DOHH2 (cell line): ENCODE measurements around the gene CAPG.

Experiments used
- EZH2phosphoT487 ChIP-seq: fragments of 200-600 bp; sonication (generic); IDR thresholded peaks from 2 replicates; pipeline ENCODE4 v1.6.1; 2017; ENCODE audit warnings: borderline replicate concordance, mild to moderate bottlenecking, antibody characterized with exemption, low read length, moderate library complexity, mixed read lengths
- TF ChIP-seq, protein P1 (sequence below): fragments of 200-600 bp; sonication (generic); IDR thresholded peaks from one replicate; pipeline ENCODE4 v1.5.1; 2014; ENCODE audit warnings: antibody characterized with exemption, mild to moderate bottlenecking, low read depth, low read length; ENCODE audit not compliant: poor library complexity, severe bottlenecking

DNA sequence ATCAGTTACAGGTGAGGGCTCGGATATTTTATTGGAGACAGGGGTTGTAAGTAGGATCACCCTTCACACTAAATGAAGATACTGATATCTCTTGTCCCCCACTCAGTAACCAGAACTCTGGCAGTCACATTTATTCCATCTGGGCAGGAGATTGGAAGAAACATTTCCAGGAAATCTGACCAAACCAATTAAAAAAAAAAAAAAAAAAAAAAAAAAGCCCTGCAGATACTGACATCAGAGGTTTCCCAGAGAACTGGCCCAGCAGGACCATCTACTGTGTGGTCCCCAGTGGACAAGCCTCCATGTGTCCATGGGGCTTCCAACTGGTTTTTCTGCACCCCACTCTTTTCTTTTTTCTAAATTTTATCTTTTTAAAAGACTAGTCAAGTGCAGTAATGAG is 49.6 kb upstream of the CAPG start:
- no peak for TF ChIP-seq EZH2phosphoT487
- TF ChIP-seq, protein P1, sequence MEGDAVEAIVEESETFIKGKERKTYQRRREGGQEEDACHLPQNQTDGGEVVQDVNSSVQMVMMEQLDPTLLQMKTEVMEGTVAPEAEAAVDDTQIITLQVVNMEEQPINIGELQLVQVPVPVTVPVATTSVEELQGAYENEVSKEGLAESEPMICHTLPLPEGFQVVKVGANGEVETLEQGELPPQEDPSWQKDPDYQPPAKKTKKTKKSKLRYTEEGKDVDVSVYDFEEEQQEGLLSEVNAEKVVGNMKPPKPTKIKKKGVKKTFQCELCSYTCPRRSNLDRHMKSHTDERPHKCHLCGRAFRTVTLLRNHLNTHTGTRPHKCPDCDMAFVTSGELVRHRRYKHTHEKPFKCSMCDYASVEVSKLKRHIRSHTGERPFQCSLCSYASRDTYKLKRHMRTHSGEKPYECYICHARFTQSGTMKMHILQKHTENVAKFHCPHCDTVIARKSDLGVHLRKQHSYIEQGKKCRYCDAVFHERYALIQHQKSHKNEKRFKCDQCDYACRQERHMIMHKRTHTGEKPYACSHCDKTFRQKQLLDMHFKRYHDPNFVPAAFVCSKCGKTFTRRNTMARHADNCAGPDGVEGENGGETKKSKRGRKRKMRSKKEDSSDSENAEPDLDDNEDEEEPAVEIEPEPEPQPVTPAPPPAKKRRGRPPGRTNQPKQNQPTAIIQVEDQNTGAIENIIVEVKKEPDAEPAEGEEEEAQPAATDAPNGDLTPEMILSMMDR = no peak
